ENCODE data around the gene PSMB5. TPM values are rescaled to one million over a fixed set of nuclear protein-coding genes. Genes with fewer than 3 reads are reported as not detected.

The PSMB5 gene
- total and polyA plus RNA-seq, 2 of the 13 experiments (the other 11 are each of a cell fraction or from before 2014, with no cell fraction given): 705 to 871 TPM

- TF ChIP-seq PRPF4 (IDR thresholded peaks at IDR 0.05; ENCODE audit: low read depth, low read length, poor library complexity, severe bottlenecking) (no peak), TRIM24 (CRISPR knock-in tag; IDR thresholded peaks at IDR 0.05) (no peak), SMAD9 (CRISPR knock-in tag; IDR thresholded peaks at IDR 0.05) (peak; percentile 93; the same call in 1 of the 2 replicates), SNRNP70 (IDR thresholded peaks at IDR 0.05; ENCODE audit: low read depth, low read length) (no peak), TSC22D2 (CRISPR knock-in tag; IDR thresholded peaks at IDR 0.05; ENCODE audit: borderline replicate concordance) (peak; percentile 98), ZNF878 (CRISPR knock-in tag; IDR thresholded peaks at IDR 0.05) (no peak), ZNF224 (CRISPR knock-in tag; IDR thresholded peaks at IDR 0.05) (peak; percentile 92), ZNF124 (CRISPR knock-in tag; IDR thresholded peaks at IDR 0.05) (peak; percentile 92), RAD21 (CRISPR knock-in tag; IDR thresholded peaks at IDR 0.05) (peak; percentile 49; the same call in 1 of the 2 replicates), ISL2 (CRISPR knock-in tag; IDR thresholded peaks at IDR 0.05) (peak; percentile 84), SSRP1 (CRISPR knock-in tag; IDR thresholded peaks at IDR 0.05) (no peak), AGO1 (IDR thresholded peaks at IDR 0.05; ENCODE audit: low read depth, low read length, poor library complexity, severe bottlenecking) (peak; percentile 76), ZMYM2 (CRISPR knock-in tag; IDR thresholded peaks at IDR 0.05) (peak; percentile 74; the same call in 1 of the 2 replicates), NFYB (CRISPR knock-in tag; IDR thresholded peaks at IDR 0.05) (peak; percentile 53), KMT2A (CRISPR knock-in tag; IDR thresholded peaks at IDR 0.05) (peak; percentile 90), ZNF746 (CRISPR knock-in tag; IDR thresholded peaks at IDR 0.05) (peak; percentile 95; the same call in 1 of the 2 replicates), TCF7 (IDR thresholded peaks at IDR 0.05; ENCODE audit: low read depth) (no peak; the same call in 1 of the 2 replicates), ZNF501 (CRISPR knock-in tag; IDR thresholded peaks at IDR 0.05) (peak; percentile 100), ZNF788 (CRISPR knock-in tag; IDR thresholded peaks at IDR 0.05; ENCODE audit: borderline replicate concordance) (peak; percentile 96), ZBTB21 (CRISPR knock-in tag; IDR thresholded peaks at IDR 0.05) (peak; percentile 98)
- TF ChIP-seq, protein P1, sequence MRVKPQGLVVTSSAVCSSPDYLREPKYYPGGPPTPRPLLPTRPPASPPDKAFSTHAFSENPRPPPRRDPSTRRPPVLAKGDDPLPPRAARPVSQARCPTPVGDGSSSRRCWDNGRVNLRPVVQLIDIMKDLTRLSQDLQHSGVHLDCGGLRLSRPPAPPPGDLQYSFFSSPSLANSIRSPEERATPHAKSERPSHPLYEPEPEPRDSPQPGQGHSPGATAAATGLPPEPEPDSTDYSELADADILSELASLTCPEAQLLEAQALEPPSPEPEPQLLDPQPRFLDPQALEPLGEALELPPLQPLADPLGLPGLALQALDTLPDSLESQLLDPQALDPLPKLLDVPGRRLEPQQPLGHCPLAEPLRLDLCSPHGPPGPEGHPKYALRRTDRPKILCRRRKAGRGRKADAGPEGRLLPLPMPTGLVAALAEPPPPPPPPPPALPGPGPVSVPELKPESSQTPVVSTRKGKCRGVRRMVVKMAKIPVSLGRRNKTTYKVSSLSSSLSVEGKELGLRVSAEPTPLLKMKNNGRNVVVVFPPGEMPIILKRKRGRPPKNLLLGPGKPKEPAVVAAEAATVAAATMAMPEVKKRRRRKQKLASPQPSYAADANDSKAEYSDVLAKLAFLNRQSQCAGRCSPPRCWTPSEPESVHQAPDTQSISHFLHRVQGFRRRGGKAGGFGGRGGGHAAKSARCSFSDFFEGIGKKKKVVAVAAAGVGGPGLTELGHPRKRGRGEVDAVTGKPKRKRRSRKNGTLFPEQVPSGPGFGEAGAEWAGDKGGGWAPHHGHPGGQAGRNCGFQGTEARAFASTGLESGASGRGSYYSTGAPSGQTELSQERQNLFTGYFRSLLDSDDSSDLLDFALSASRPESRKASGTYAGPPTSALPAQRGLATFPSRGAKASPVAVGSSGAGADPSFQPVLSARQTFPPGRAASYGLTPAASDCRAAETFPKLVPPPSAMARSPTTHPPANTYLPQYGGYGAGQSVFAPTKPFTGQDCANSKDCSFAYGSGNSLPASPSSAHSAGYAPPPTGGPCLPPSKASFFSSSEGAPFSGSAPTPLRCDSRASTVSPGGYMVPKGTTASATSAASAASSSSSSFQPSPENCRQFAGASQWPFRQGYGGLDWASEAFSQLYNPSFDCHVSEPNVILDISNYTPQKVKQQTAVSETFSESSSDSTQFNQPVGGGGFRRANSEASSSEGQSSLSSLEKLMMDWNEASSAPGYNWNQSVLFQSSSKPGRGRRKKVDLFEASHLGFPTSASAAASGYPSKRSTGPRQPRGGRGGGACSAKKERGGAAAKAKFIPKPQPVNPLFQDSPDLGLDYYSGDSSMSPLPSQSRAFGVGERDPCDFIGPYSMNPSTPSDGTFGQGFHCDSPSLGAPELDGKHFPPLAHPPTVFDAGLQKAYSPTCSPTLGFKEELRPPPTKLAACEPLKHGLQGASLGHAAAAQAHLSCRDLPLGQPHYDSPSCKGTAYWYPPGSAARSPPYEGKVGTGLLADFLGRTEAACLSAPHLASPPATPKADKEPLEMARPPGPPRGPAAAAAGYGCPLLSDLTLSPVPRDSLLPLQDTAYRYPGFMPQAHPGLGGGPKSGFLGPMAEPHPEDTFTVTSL (CRISPR knock-in tag; IDR thresholded peaks at IDR 0.05; ENCODE audit: borderline replicate concordance): peak; percentile 19; the same call in 1 of the 2 replicates
- TF ChIP-seq, protein P2, sequence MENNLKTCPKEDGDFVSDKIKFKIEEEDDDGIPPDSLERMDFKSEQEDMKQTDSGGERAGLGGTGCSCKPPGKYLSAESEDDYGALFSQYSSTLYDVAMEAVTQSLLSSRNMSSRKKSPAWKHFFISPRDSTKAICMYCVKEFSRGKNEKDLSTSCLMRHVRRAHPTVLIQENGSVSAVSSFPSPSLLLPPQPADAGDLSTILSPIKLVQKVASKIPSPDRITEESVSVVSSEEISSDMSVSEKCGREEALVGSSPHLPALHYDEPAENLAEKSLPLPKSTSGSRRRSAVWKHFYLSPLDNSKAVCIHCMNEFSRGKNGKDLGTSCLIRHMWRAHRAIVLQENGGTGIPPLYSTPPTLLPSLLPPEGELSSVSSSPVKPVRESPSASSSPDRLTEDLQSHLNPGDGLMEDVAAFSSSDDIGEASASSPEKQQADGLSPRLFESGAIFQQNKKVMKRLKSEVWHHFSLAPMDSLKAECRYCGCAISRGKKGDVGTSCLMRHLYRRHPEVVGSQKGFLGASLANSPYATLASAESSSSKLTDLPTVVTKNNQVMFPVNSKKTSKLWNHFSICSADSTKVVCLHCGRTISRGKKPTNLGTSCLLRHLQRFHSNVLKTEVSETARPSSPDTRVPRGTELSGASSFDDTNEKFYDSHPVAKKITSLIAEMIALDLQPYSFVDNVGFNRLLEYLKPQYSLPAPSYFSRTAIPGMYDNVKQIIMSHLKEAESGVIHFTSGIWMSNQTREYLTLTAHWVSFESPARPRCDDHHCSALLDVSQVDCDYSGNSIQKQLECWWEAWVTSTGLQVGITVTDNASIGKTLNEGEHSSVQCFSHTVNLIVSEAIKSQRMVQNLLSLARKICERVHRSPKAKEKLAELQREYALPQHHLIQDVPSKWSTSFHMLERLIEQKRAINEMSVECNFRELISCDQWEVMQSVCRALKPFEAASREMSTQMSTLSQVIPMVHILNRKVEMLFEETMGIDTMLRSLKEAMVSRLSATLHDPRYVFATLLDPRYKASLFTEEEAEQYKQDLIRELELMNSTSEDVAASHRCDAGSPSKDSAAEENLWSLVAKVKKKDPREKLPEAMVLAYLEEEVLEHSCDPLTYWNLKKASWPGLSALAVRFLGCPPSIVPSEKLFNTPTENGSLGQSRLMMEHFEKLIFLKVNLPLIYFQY (CRISPR knock-in tag; IDR thresholded peaks at IDR 0.05; ENCODE audit: borderline replicate concordance): peak; percentile 77
Observed at GRCh38 chr14:23034498-23035302, at the start of gene PSMB5 (continued).
